22Rv1 (cell line): ENCODE data around the gene PTBP1.

Experiments
- ZFX ChIP-seq: fragments of 450-650 bp; IDR thresholded peaks from 2 replicates; pipeline ENCODE4 v1.6.1; 2017; ENCODE audit warnings: antibody characterized with exemption, borderline replicate concordance
- TF ChIP-seq, protein P1 (sequence below): fragments of 450-650 bp; IDR thresholded peaks from 2 replicates; pipeline ENCODE4 v1.5.1; 2017; ENCODE audit warnings: mild to moderate bottlenecking

DNA sequence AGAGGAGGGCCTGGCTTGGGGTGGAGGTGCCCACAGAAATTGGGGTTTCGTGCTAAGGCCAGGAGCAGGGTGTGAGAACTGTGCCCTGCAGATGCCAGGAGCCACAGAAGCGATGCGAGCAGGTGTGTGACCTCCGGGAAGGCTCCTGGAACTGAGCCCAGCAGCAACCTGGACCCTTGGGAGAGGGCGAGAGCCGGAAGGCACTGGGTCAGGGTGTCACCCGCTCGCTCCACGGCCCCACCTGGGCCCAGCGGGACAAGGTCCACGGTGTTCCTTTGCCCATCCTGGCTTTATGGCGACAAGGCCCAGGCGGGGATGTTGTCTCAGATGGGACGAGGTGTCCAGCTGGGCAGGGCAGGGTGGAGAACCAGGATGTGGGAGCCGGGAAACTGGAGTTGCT lies 42.2 kb upstream of the PTBP1 start:
- TF ChIP-seq, protein P1, sequence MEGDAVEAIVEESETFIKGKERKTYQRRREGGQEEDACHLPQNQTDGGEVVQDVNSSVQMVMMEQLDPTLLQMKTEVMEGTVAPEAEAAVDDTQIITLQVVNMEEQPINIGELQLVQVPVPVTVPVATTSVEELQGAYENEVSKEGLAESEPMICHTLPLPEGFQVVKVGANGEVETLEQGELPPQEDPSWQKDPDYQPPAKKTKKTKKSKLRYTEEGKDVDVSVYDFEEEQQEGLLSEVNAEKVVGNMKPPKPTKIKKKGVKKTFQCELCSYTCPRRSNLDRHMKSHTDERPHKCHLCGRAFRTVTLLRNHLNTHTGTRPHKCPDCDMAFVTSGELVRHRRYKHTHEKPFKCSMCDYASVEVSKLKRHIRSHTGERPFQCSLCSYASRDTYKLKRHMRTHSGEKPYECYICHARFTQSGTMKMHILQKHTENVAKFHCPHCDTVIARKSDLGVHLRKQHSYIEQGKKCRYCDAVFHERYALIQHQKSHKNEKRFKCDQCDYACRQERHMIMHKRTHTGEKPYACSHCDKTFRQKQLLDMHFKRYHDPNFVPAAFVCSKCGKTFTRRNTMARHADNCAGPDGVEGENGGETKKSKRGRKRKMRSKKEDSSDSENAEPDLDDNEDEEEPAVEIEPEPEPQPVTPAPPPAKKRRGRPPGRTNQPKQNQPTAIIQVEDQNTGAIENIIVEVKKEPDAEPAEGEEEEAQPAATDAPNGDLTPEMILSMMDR = no peak
- TF ChIP-seq ZFX = no peak
